Stimulated activated naive CD8-positive, alpha-beta T cell treated with anti-CD3 and anti-CD28 coated beads, Interleukin-15, Interleukin-2, amounts not matched to agents 100 ng/mL and 50 ng/mL, for 24 hours (primary cell): ENCODE data around the gene FOS.
"Not testable (repeated sequence)": the region's sequence is repeated elsewhere in the genome, so short reads cannot be mapped to it uniquely, and the experiment has no call there.

Experiments
- H3K27ac Mint-ChIP-seq: one replicate; pipeline ENCODE4 v1.8.0; 2021; ENCODE audit warnings: mild to moderate bottlenecking, mixed read lengths
- H3K27me3 Mint-ChIP-seq: one replicate; pipeline ENCODE4 v1.8.0; 2021; ENCODE audit warnings: mixed read lengths
- H3K36me3 Mint-ChIP-seq: one replicate; pipeline ENCODE4 v1.8.0; 2021; ENCODE audit warnings: low read depth, mixed read lengths
- H3K4me1 Mint-ChIP-seq: one replicate; pipeline ENCODE4 v1.8.0; 2021; ENCODE audit warnings: low read depth, mixed read lengths
- H3K4me3 Mint-ChIP-seq: one replicate; pipeline ENCODE4 v1.8.0; 2021; ENCODE audit warnings: mild to moderate bottlenecking, mixed read lengths
- H3K9me3 Mint-ChIP-seq: one replicate; pipeline ENCODE4 v1.8.0; 2021; ENCODE audit warnings: mixed read lengths

The FOS gene

DNA sequence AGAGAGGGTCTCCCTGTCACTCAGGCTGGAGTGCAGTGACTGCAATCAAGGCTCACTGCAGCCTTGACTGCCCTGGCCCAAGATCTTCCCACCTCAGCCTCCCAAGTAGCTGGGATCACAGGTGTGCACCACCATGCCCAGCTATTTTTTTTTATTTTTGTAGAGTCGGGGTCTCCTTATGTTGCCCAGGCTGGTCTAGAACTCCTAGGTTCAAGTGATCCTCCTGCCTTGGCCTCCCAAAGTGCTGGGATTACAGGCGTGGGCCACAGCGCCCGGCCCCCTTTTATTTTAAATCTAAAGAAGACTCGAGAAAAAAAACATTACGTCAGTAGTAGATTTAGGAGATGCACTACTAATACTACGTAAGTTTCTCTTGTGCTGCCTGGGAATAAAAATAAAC lies 14.3 kb downstream of the FOS start:
- H3K9me3 Mint-ChIP-seq: no peaks in the 10 kb centered on the region
- H3K27me3 Mint-ChIP-seq: peaks cover 10% of the 10 kb centered on the region
- peak overlapping the region; percentile 77 for H3K27ac Mint-ChIP-seq
- H3K4me3 Mint-ChIP-seq: no peak overlapping the region
- no peaks in the 10 kb centered on the region for H3K36me3 Mint-ChIP-seq
- H3K4me1 Mint-ChIP-seq: peaks cover 26% of the 10 kb centered on the region

DNA sequence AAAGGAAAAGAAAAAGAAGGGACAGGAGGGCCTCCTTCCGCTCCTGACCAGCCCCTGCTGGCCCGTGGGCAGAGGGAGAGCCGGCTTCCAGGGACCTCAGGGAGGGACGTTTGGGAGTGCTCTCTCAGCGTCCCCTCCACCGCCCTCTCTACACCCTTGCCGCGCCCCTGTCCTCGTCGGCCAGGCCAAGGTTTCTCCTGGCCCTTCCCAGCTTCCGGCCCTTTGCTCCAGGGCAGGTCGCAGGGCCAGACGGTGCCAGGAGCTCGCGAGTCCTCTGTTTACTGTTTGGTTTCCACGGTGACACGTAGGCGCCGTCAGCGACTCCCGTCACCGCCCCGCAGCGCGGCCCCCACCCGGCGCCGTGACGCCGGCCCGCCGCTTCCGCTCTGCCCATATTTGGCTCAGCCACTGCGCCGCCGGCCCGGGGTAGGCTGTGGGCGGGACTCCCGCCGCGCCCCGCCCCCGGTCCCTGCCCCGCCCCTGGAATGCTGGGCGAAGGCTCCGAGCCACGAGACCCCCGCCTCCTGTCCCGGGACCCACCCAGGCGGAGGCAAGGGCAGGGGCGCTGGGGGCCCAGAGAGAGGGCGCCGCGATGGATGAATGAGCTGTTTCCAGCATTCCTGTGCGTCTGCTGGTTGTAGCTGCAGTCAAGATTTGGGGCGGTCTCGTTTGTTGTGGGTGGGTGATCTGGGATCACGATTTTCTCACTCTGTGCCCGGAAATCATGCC lies 15.5 kb downstream of the FOS start:
- Mint-ChIP-seq H3K27ac (peak overlapping the region; percentile 87), H3K4me1 (peaks cover 26% of the 10 kb centered on the region), H3K36me3 (no peaks in the 10 kb centered on the region), H3K4me3 (peak overlapping the region; percentile 84), H3K27me3 (peaks cover 10% of the 10 kb centered on the region), H3K9me3 (no peaks in the 10 kb centered on the region)

DNA sequence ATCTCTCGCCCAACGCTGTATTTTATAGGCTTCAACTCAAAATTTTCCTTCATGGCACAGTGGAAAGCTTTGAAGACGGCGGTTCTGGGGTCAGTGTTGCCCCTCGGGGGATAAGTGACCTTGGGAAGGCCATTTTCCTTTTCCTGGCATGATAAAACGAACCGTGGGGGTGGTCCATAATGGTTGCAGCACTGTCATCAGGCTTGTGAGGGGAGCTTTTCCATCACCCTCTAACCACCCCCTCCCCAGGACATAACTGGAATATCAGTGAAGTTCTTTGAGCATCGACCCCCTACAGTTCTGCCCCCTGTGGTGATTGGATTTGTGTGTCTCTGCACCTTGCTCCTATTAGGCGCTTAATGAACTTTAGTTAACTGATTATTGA lies 16.0 kb downstream of the FOS start:
- H3K4me3 Mint-ChIP-seq: peak overlapping the region; percentile 84
- peaks cover 8% of the 10 kb centered on the region for H3K27me3 Mint-ChIP-seq
- peaks cover 26% of the 10 kb centered on the region for H3K4me1 Mint-ChIP-seq
- H3K27ac Mint-ChIP-seq: peak overlapping the region; percentile 76
- no peaks in the 10 kb centered on the region for H3K9me3 Mint-ChIP-seq
- no peaks in the 10 kb centered on the region for H3K36me3 Mint-ChIP-seq

DNA sequence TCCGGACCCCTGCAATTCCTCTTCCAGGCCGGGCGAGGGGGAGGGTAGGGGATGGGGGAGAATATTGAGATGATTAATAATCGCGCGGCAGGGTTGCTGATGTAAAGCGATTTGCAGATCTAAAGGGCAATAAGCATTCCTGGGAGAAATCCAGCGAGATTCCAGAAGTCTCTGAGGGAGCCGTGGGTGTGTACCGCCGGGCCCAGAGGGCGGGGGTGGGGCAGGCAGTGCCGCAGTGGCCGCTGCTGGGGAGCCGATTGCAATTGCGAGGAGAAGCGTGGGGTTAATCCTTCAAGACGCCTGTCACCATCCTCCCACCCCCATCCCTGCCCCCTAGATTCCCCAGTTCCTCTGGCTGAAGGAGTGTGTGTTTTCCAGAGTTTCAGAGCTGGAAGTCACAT lies 16.4 kb downstream of the FOS start:
- Mint-ChIP-seq H3K4me3 (peak overlapping the region; percentile 84), H3K27ac (peak overlapping the region; percentile 76), H3K4me1 (peaks cover 26% of the 10 kb centered on the region), H3K9me3 (no peaks in the 10 kb centered on the region), H3K27me3 (peaks cover 4% of the 10 kb centered on the region), H3K36me3 (no peaks in the 10 kb centered on the region)

DNA sequence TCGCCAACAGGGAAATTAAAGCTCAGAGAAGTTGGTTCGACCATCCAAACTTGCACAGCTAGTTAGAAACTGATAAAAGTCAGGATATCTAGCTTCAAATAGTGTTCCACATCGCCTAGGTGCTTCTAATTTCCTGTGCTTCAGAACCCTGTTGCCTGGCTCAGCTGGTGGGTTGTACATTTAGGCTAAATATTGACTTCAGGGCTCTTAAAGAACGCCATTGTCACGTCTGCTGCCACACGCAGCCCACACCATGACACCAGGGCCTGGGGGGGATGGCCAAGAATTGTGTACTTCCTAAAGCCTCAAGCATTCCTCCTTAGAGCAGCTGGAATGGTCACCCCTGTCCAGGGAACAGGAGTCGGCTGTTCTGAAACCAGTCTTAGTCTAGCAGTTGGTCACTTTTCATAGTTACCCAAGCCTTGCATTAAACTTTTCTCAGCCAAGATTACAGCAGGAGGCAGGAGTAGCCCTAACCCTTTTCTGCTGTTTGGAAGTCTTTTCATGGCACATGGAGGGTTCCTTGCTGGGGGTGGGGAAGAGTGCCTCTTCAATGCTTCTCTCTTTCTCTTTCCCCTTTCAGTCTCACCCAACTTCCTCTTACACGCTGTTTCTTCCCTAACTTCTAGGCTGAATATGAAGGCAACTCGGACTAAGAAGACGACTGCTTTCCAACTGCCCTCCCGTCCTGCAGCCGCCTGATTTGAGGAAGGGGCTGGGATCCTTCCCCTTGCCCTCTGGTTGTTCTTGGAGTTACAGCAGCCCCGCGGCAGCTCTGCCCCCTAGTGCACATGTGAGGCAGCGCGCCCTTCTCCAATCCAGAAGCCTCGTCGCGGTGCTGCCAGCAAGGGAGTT lies 17.1 kb downstream of the FOS start:
- peaks cover 26% of the 10 kb centered on the region for H3K4me1 Mint-ChIP-seq
- no peaks in the 10 kb centered on the region for H3K36me3 Mint-ChIP-seq
- peak overlapping the region; percentile 76 for H3K27ac Mint-ChIP-seq
- no peaks in the 10 kb centered on the region for H3K9me3 Mint-ChIP-seq
- H3K4me3 Mint-ChIP-seq: peak overlapping the region; percentile 84
- peaks cover 3% of the 10 kb centered on the region for H3K27me3 Mint-ChIP-seq

DNA sequence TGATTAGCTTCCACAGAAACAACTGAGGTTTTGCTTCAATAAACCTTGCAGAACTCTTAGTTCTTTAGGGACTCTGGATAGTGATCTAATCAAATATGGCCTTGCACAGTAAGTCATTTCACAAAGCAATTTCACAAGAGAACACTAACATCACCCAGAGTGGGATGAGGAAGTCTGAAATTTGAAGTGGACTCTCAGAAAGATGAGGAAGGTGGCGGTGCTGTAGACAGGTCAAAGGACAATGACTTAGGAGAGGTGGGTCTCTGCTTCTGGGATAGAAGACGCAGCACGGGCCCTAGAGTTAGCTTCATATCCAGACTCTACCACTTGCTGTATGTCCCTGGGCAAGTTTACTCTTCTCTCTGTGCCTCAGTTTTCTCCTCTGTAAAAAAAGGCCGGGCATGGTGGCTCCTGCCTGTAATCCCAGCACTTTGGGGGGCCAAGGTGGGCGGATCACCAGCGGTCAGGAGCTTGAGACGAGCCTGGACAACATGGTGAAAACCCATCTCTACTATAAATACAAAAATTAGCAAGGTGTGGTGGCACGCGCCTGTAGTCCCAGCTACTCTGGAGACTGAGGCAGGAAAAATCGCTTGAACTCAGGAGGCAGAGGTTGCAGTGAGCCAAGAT lies 18.9 kb downstream of the FOS start:
- Mint-ChIP-seq H3K27me3 (peaks cover 3% of the 10 kb centered on the region), H3K9me3 (no peaks in the 10 kb centered on the region), H3K4me3 (no peak overlapping the region), H3K36me3 (no peaks in the 10 kb centered on the region), H3K4me1 (peaks cover 43% of the 10 kb centered on the region), H3K27ac (no peak overlapping the region)

DNA sequence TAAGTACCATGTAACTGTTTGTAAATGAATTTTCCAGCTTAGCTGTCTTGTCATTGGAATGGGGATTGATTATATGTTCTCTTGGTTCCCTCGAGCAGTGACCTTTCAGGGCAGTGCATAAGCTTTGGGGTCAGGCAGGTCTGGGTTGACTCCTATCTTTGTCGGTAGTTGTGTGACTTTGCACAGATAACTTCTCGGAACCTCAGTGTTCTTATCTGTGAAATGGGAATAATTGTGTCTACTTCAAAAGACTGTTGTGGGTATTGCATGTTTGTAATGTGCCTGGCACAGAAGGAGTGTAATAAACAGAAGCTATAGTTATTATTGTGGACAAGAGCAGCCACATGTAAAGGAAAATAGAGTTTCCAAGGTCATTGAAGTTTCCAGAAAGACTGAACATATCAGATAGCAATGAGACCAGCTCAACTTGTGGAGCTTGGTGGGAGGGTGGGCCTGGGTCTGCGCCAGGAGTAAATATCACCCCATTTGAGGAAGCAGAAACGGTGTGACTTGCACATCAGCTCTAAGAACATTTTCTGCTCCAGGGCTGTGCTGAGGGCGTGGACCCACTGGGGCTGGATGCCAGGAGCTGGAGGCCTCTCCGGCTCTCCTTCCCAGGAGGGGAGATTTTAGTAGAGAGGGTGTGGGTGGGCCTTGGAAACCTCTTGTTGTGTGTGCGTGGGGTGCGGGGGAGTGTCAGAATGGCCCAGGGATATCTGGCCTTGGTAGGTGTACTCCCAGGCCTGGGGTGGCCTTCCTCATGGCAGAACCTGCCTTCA lies 19.7 kb downstream of the FOS start:
- H3K36me3 Mint-ChIP-seq: no peaks in the 10 kb centered on the region

DNA sequence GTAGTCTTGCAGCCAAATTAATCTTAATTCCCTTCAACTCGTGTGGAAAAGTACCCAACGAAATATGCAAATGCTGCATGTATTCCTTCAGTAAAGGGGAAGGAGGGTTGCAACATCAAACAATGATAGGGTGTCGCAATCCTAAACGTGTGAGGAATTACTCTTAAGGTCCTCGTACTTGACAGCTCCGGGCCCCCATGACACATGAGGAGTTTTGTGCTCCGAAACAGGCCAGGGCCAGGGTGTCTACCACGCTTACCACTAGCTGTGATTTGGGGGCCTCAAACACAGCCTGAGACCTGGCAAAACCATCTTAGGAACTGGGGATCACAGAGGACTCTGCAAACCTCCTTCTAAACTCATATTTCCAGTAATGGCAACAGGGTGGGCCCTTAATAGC lies 20.4 kb downstream of the FOS start:
- Mint-ChIP-seq H3K27ac (no peak overlapping the region), H3K36me3 (no peaks in the 10 kb centered on the region), H3K4me3 (no peak overlapping the region), H3K27me3 (peaks cover 3% of the 10 kb centered on the region), H3K4me1 (peaks cover 45% of the 10 kb centered on the region), H3K9me3 (no peaks in the 10 kb centered on the region)

More for the DNA sequence above, 19.7 kb downstream of the FOS start:
- Mint-ChIP-seq H3K4me1 (peaks cover 44% of the 10 kb centered on the region), H3K27me3 (peaks cover 3% of the 10 kb centered on the region), H3K27ac (no peak overlapping the region), H3K4me3 (no peak overlapping the region), H3K9me3 (no peaks in the 10 kb centered on the region)

DNA sequence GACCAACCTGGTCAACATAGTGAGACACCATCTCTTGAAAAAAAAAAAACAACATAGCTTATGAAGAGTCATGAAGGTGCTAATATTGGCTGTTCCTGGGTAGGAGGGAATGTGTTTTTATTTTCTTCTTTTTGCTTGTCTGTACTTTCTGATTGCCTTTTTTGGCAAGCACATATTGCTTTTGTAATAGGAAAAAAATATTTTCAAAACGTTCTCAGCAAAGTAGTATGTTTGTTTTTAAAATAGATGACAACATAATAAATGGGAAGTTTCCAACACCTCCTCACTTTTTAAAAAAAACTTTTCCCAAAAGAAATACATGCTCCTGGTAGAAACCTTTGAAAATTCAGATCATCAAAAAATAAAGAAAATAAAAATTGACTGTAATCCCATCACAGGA lies 20.9 kb downstream of the FOS start:
- Mint-ChIP-seq H3K27ac (no peak overlapping the region), H3K4me1 (peaks cover 43% of the 10 kb centered on the region), H3K27me3 (peaks cover 3% of the 10 kb centered on the region), H3K4me3 (no peak overlapping the region), H3K36me3 (no peaks in the 10 kb centered on the region), H3K9me3 (no peaks in the 10 kb centered on the region)

DNA sequence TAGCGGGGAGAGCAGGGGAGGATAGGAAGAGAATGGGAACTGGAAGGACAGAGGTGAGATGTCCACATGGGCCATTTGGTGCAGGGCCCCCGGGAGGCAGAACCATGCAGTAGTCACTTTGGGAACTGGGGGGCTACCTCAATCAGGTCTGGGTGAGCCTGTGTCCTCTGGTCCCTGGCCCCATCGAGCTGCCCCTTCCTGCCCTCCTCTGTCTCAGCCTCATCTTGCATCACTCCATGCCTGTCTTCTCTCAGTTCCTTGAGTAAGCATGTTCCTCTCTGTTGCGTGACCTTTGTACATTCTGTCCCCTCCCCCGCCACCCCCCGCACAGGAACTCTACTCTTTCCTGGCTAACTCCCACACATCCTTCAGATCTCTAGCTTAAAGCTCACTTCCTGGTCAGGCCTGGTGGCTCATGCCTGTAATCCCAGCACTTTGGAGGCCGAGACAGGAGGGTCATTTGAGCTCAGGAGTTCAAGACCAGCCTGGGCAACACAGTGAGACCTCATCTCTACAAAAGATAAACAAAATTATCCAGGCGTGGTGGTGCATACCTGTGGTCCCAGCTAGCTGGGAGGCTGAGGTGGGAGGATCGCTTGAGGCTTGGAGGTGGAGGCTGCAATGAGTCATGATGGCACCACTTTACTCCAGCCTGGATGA lies 23.2 kb downstream of the FOS start:
- Mint-ChIP-seq H3K4me3 (peak overlapping the region; percentile 51), H3K27me3 (no peaks in the 10 kb centered on the region), H3K27ac (peak overlapping the region; percentile 66), H3K4me1 (peaks cover 23% of the 10 kb centered on the region), H3K36me3 (no peaks in the 10 kb centered on the region), H3K9me3 (no peaks in the 10 kb centered on the region)

DNA sequence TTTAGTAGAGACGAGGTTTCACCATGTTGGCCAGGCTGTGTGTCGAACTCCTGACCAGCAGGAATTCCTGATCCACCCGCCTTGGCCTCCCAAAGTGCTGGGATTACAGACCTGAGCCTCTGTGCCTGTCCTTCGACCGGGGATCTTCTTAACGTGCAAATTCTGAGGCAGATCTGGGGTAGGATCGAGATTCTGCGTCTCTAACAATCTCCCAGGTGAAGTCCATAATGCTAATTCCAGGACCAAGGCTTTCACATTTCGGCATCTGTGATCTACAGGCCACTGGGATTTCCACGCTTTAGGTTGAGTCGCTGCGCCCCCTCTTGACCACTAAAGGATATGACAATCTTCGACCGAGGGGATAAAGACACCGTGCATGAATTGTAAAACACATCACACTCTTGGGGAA lies 24.8 kb downstream of the FOS start:
- H3K27ac Mint-ChIP-seq: no peak overlapping the region
- no peaks in the 10 kb centered on the region for H3K36me3 Mint-ChIP-seq
- H3K27me3 Mint-ChIP-seq: peaks cover 4% of the 10 kb centered on the region
- no peaks in the 10 kb centered on the region for H3K9me3 Mint-ChIP-seq
- no peak overlapping the region for H3K4me3 Mint-ChIP-seq
- H3K4me1 Mint-ChIP-seq: peaks cover 23% of the 10 kb centered on the region

DNA sequence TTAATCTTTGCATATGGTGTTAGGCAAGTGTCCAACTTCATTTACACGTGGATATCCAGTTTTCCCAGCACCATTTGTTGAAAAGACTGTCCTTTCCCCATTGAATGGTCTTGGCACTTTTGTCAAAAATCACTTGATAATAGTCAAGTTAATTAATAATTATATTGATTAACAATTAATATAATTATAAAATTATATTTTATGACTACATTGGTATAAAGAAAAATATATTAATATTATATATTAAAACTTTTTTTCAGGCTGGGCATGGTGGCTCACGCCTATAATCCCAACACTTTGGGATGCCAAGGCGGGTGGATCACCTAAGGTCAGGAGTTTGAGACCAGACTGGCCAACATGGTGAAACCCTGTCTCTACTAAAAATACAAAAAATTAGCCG lies 27.8 kb downstream of the FOS start:
- not testable (repeated sequence) for H3K36me3 Mint-ChIP-seq, H3K27me3 Mint-ChIP-seq, H3K9me3 Mint-ChIP-seq, H3K4me3 Mint-ChIP-seq, H3K27ac Mint-ChIP-seq
- peaks cover 17% of the 10 kb centered on the region for H3K4me1 Mint-ChIP-seq

DNA sequence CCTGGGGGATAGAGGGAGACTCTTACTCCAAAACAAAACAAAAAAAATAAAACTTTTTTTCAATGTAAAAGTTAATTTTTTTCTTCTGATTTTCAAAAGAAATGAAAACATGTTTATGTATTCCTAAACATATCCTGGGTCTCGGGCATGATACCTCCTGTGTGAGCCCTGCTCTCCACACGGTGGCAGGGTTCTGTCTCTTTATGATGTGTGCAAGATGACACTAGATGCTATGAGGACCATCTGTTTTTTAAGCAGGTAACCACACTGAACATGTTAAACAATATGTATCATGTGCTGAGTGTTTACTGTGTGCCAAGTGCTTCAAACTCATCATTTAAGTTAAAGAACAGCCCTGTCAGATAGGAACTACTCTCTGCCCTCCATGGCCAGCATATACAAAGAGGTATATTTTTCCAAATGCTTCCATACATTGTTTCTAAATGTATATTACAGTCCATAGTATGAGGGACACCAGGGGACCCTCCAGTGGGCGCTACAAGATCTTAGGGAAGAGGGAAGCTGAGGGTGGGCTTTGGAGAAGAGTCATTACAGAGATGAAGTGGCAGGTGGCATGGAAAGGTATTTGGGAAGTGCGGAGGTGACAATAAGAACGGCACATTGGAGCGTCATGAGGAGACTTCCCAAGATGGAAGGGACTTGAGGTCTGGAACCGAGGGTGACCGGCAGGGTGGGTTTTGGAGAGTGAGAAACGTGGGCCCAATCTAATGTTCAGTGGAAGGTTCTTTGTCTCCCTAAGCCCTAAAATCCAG lies 28.5 kb downstream of the FOS start:
- H3K27me3 Mint-ChIP-seq: peaks cover 4% of the 10 kb centered on the region
- no peak overlapping the region for H3K27ac Mint-ChIP-seq
- peaks cover 12% of the 10 kb centered on the region for H3K4me1 Mint-ChIP-seq
- no peaks in the 10 kb centered on the region for H3K36me3 Mint-ChIP-seq
- no peak overlapping the region for H3K4me3 Mint-ChIP-seq
- no peaks in the 10 kb centered on the region for H3K9me3 Mint-ChIP-seq
